Nephron progenitor cell (in vitro differentiated cells): ENCODE measurements around the gene INHBB.
A peak's percentile ranks its signal among the peaks of the same experiment; 100 is the strongest.

ENCODE experiments used
- DNase-seq: peaks from one replicate; pipeline ENCODE4 v3.0.0; 2021
- H3K27ac Mint-ChIP-seq: 2 replicates; pipeline ENCODE4 v1.8.0; 2021; ENCODE audit warnings: mild to moderate bottlenecking, moderate library complexity, mixed read lengths
- H3K27me3 Mint-ChIP-seq: 2 replicates; pipeline ENCODE4 v1.8.0; 2021; ENCODE audit warnings: mild to moderate bottlenecking, low read depth, mixed read lengths; ENCODE audit not compliant: poor library complexity
- H3K36me3 Mint-ChIP-seq: 2 replicates; pipeline ENCODE4 v1.8.0; 2021; ENCODE audit warnings: low read depth, mixed read lengths
- H3K4me1 Mint-ChIP-seq: 2 replicates; pipeline ENCODE4 v1.8.0; 2021; ENCODE audit warnings: mixed read lengths
- H3K4me3 Mint-ChIP-seq: 2 replicates; pipeline ENCODE4 v1.8.0; 2021; ENCODE audit warnings: mild to moderate bottlenecking, moderate library complexity, mixed read lengths
- H3K9me3 Mint-ChIP-seq: 2 replicates; pipeline ENCODE4 v1.8.0; 2021; ENCODE audit warnings: mild to moderate bottlenecking, moderate library complexity, mixed read lengths
- CTCF ChIP-seq: fragments of 200-600 bp; sonication (generic); IDR thresholded peaks from 2 replicates; pipeline ENCODE4 v1.5.0; 2021; ENCODE audit warnings: antibody characterized with exemption

Gene INHBB

DNA sequence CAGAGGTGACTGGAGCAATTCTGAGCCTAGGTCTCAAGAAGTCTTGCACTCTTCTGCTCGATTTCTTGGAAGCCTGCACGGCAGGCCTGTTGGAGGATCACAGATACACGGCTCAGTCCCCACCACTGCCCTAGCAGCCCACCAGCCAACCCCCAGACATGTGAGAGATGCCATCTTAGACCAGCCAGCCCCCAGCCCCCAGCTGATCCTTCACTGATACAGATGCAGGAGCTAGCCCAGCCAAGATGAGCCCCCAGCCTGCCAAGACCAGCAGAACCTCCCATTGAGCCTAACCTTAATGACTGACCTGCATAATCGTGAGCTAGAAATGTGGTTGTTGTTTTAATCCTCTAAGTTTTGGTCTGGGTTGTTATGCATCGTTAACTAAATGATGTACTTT, 47.5 kb downstream of the INHBB start:
- no peak overlapping the region for H3K27ac Mint-ChIP-seq
- DNase-seq = no peak
- H3K36me3 Mint-ChIP-seq = no peaks in the 10 kb centered on the region
- peaks cover 28% of the 10 kb centered on the region for H3K4me1 Mint-ChIP-seq
- H3K9me3 Mint-ChIP-seq = no peaks in the 10 kb centered on the region
- no peak for TF ChIP-seq CTCF
- H3K4me3 Mint-ChIP-seq = no peak overlapping the region
- H3K27me3 Mint-ChIP-seq = peaks cover 28% of the 10 kb centered on the region

DNA sequence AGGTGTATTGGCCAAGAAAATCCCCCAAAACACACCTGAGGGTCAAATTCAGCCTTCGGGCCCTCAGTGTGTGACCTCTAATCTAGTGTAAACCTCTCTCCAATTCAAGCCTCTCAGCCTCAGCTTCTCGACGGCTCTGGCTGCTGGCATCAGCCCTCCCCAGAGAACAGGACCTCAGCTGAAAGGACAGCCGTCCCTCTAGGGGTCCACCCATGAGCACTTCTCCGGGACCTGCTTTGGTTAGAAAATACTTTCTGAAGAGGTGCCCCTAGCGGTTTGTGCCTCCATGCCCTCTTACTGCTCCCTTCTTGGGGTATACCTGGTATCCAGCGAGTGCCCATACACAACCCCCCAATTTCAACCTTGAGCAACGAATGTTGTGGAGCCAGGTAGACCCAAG, 48.8 kb downstream of the INHBB start:
- DNase-seq = no peak
- Mint-ChIP-seq H3K9me3 (no peaks in the 10 kb centered on the region), H3K27ac (no peak overlapping the region), H3K4me1 (peaks cover 29% of the 10 kb centered on the region), H3K4me3 (no peak overlapping the region), H3K36me3 (no peaks in the 10 kb centered on the region), H3K27me3 (peaks cover 30% of the 10 kb centered on the region)
- TF ChIP-seq CTCF = no peak

DNA sequence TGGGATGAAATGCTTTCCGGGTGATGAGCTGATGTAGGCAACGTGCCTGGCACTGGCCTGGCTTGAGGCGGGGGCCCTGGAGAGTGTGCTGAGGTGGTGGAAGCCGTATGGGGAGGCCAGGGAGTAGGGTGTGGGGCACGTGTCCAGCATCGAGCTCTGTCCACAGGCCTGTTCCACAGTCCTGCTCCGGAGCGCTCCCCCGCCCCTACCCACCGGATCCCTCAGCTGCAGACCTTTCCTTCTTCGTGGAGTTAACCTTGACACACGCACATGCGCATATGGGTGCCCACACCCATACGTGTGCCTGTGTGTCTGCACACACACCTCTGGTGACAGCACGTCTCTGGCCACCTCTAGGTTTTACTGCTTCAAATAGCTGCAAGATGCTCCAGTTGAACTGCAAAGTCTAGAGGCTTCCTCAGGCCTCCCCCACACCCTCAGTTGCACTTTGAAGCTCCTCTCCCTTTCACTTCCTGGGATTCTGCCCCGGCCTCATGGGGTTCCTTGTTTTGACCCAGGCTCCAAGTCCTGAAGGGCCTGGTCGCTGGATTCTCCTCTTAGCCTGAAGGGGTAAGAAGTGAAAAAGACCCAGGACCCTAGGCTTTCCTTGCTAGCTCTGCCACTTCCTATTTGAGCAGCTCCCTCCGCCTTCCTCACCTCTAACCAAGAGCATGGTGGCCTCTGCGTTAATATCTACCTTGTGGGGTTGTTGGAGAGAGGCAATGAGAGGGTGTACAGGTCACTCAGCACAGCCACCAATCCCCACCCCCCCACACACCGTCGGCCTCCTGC, 49.5 kb downstream of the INHBB start:
- no peak for TF ChIP-seq CTCF
- peaks cover 25% of the 10 kb centered on the region for H3K27me3 Mint-ChIP-seq
- peaks cover 29% of the 10 kb centered on the region for H3K4me1 Mint-ChIP-seq
- DNase-seq = no peak
- no peak overlapping the region for H3K4me3 Mint-ChIP-seq
- no peaks in the 10 kb centered on the region for H3K36me3 Mint-ChIP-seq
- no peak overlapping the region for H3K27ac Mint-ChIP-seq
- no peaks in the 10 kb centered on the region for H3K9me3 Mint-ChIP-seq

DNA sequence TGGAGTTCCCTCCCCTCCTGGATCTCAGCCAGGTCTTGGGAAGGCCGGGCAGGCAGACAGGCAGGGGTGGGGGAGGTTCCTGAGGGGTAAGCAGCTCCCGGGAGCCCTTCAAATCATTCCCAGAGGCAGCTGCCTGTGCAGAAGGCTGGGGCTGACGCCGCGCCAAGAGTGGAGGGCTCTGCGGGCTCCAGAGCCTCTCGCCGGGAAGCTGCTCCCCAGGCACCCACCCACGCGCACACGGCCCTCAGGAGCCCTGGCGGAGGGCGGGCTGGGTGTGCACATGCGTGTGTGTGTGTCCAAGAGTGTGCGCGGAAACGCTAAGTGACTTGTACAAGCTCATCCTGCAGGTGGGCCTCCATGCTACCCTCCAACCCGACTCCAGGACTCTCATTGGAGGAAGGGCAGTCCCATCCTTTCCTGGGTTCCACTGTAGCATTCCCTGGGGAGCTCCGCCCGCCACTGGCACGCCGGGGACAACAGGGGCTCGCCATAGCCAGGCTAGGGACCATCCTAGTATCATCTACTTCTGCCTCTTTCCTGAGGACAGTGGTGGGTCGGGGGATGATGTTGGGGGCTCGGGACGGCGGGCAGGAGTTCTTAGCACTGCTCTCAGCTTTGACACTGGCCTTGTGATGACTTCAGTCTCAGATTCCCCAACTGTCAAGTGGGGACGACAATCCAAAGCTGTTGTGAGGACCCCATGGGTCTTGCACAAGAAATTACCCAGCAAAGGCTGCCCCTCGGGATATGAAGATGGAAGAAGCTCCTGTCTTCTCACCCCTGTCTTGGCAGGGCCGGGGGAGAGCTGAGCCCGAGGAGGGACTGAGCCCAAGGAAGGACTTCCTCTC, 50.3 kb downstream of the INHBB start:
- Mint-ChIP-seq H3K4me3 (no peak overlapping the region), H3K36me3 (no peaks in the 10 kb centered on the region), H3K9me3 (no peaks in the 10 kb centered on the region), H3K27me3 (peaks cover 30% of the 10 kb centered on the region), H3K27ac (no peak overlapping the region), H3K4me1 (peaks cover 29% of the 10 kb centered on the region)
- no peak for TF ChIP-seq CTCF
- peak; percentile 56 for DNase-seq

- H3K4me3 Mint-ChIP-seq = no peak overlapping the region
- no peak for TF ChIP-seq CTCF
- no peaks in the 10 kb centered on the region for H3K9me3 Mint-ChIP-seq
- peaks cover 29% of the 10 kb centered on the region for H3K4me1 Mint-ChIP-seq
- peaks cover 36% of the 10 kb centered on the region for H3K27me3 Mint-ChIP-seq
- no peak overlapping the region for H3K27ac Mint-ChIP-seq
- no peaks in the 10 kb centered on the region for H3K36me3 Mint-ChIP-seq
- no peak for DNase-seq
Measured at GRCh38 chr2:120396861-120397811, 51.2 kb downstream of the INHBB start.
